Panc1 (cell line): ENCODE measurements around the gene MAP3K1.

ENCODE experiments used
- TCF7L2 ChIP-seq: IDR thresholded peaks from 2 replicates; pipeline ENCODE4 v1.6.1; 2011; ENCODE audit warnings: mild to moderate bottlenecking, low read depth, low read length, inconsistent platforms
- TF ChIP-seq, protein P1 (sequence below): fragments of 450-650 bp; IDR thresholded peaks from 2 replicates; pipeline ENCODE4 v1.5.1; 2017; ENCODE audit warnings: mild to moderate bottlenecking

DNA sequence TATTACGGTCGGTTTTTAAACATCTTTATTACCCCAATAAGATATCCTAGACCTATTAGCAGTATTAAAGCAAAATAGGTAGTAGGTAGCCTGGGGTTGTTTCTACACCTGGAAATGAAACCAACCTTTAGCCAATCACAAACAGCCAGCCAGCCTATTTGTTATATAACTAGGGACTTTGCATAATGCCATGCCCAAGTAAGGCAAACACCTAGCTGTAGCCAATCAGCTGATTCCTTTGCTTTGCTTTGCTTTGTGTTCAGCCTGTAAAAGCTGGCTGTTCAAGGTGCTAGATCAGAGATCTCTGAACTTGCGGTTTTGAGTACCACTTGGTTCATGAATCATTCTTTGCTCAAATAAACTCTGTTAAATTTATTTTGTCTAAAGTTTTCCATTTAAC lies 47.6 kb downstream of the MAP3K1 start:
- TF ChIP-seq, protein P1, sequence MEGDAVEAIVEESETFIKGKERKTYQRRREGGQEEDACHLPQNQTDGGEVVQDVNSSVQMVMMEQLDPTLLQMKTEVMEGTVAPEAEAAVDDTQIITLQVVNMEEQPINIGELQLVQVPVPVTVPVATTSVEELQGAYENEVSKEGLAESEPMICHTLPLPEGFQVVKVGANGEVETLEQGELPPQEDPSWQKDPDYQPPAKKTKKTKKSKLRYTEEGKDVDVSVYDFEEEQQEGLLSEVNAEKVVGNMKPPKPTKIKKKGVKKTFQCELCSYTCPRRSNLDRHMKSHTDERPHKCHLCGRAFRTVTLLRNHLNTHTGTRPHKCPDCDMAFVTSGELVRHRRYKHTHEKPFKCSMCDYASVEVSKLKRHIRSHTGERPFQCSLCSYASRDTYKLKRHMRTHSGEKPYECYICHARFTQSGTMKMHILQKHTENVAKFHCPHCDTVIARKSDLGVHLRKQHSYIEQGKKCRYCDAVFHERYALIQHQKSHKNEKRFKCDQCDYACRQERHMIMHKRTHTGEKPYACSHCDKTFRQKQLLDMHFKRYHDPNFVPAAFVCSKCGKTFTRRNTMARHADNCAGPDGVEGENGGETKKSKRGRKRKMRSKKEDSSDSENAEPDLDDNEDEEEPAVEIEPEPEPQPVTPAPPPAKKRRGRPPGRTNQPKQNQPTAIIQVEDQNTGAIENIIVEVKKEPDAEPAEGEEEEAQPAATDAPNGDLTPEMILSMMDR: no peak
- TF ChIP-seq TCF7L2: no peak
